Testis (tissue), 2 donors: ENCODE results near the gene GDPD2.

Source experiments
- CTCF ChIP-seq, 3 experiments: fragments of 450-650 bp in 2 of 3; fragments of 200-600 bp in 1 of 3; sonication (generic) in 1 of 3; IDR thresholded peaks; one replicate each; pipeline ENCODE4 v1.5.1; 2016 to 2019; ENCODE audit warnings: antibody characterized with exemption in 3 of 3, mild to moderate bottlenecking in 2 of 3, moderate library complexity in 1 of 3
- POLR2A ChIP-seq: fragments of 450-650 bp; IDR thresholded peaks from one replicate; pipeline ENCODE4 v1.6.1; 2017; ENCODE audit warnings: antibody characterized with exemption, mild to moderate bottlenecking, moderate library complexity

GRCh38 chrX:70411475-70411874 is 11.6 kb upstream of the GDPD2 start:
- no peak for TF ChIP-seq CTCF (IDR thresholded peaks at IDR 0.05)
- no peak for TF ChIP-seq POLR2A
